Renal cortex interstitium (tissue), 11 donors: ENCODE results near the gene TOR1AIP1. TPM values are rescaled to one million over a fixed set of nuclear protein-coding genes. Genes with fewer than 3 reads are reported as not detected.

Experiments used
- DNase-seq, 11 donors: peaks; one replicate each; pipeline ENCODE4 v3.0.0-alpha.2; 2013; ENCODE audit warnings: low read depth in 9 of 11, low spot score in 4 of 11; ENCODE audit errors: extremely low read depth in 1 of 11
- polyA plus RNA-seq, 3 donors: library from polyadenylated mRNA; unstranded; fragments of 120-200 nt; gene quantifications; one replicate each; pipeline ENCODE4 v1.2.1, GENCODE V29; 2013; ENCODE audit not compliant: insufficient read length in 3 of 3

The TOR1AIP1 gene
- polyA plus RNA-seq, 3 donors, result 49.4 to 55.4 (median 50.5) TPM

GRCh38 chr1:179925922-179926849 lies 44.1 kb downstream of the TOR1AIP1 start:
- no peak for DNase-seq

GRCh38 chr1:179926850-179927205 lies 44.7 kb downstream of the TOR1AIP1 start:
- no peak for DNase-seq

GRCh38 chr1:179929955-179930798 lies 48.1 kb downstream of the TOR1AIP1 start:
- DNase-seq, result no peak

- no peak for DNase-seq
These were observed 48.8 kb downstream of the TOR1AIP1 start for GRCh38 chr1:179930867-179931266.

- DNase-seq, result no peak
These were observed 51.1 kb downstream of the TOR1AIP1 start for GRCh38 chr1:179933219-179933618.

- DNase-seq, result no peak
These were observed 53.9 kb downstream of the TOR1AIP1 start for GRCh38 chr1:179935909-179936496.

GRCh38 chr1:179937668-179938254 lies 55.7 kb downstream of the TOR1AIP1 start:
- DNase-seq, result no peak

GRCh38 chr1:179938752-179939151 lies 56.7 kb downstream of the TOR1AIP1 start:
- DNase-seq, result no peak

- no peak for DNase-seq
These were observed 57.9 kb downstream of the TOR1AIP1 start for GRCh38 chr1:179939941-179940340.

GRCh38 chr1:179941454-179941853 lies 59.4 kb downstream of the TOR1AIP1 start:
- DNase-seq, result no peak

- no peak for DNase-seq
These were observed 68.6 kb downstream of the TOR1AIP1 start for GRCh38 chr1:179950651-179951050.

- DNase-seq, result no peak
These were observed 69.5 kb downstream of the TOR1AIP1 start for GRCh38 chr1:179951383-179952144.

- no peak for DNase-seq
These were observed 70.1 kb downstream of the TOR1AIP1 start for GRCh38 chr1:179952186-179952585.

GRCh38 chr1:179953974-179954492 lies 71.9 kb downstream of the TOR1AIP1 start:
- DNase-seq, result peak in 1 of 11 donors; percentile 6

GRCh38 chr1:179954493-179955286 lies 72.6 kb downstream of the TOR1AIP1 start, which contains the start of gene CEP350:
CEP350 (plus strand) TSS chr1:179954810; CDS start chr1:179986182, 31,372 bp downstream.
- DNase-seq, result peak; percentile 96 to 99 (median 98)

- peak in 6 of 11 donors; percentile 10 to 34 (median 18) for DNase-seq
These were observed 73.2 kb downstream of the TOR1AIP1 start for GRCh38 chr1:179955287-179955680.

GRCh38 chr1:179955731-179956130 lies 73.6 kb downstream of the TOR1AIP1 start:
- DNase-seq, result no peak
